Neutrophil (primary cell): Measurements from ENCODE around the gene DNAJB6.

Experiments
- H3K27ac ChIP-seq: fragments of 200-600 bp; sonication (generic); 2 replicates; pipeline ENCODE4 v1.5.1; 2016; ENCODE audit warnings: mild to moderate bottlenecking, moderate library complexity
- H3K27me3 ChIP-seq: fragments of 200-600 bp; sonication (generic); 2 replicates; pipeline ENCODE4 v1.6.0; 2016; ENCODE audit warnings: mild to moderate bottlenecking
- H3K36me3 ChIP-seq: fragments of 200-600 bp; sonication (generic); 2 replicates; pipeline ENCODE4 v1.5.1; 2017
- H3K4me1 ChIP-seq, 2 experiments: fragments of 200-600 bp in 1 of 2; sonication (generic) in 1 of 2; 1 replicate in 1 of 2; 2 replicates in 1 of 2; pipeline versions ENCODE4 v1.5.1 to v1.6.1; 2013 to 2016; ENCODE audit warnings: low read depth in 1 of 2, low read length in 1 of 2, mild to moderate bottlenecking in 1 of 2, moderate library complexity in 1 of 2; ENCODE audit not compliant: control insufficient read depth in 1 of 2, insufficient read depth in 1 of 2
- H3K4me3 ChIP-seq, 2 experiments: fragments of 200-600 bp in 1 of 2; sonication (generic) in 1 of 2; 1 replicate in 1 of 2; 2 replicates in 1 of 2; pipeline ENCODE4 v1.5.1; 2013 to 2016; ENCODE audit warnings: low read depth in 1 of 2, low read length in 1 of 2, mild to moderate bottlenecking in 1 of 2, moderate library complexity in 1 of 2
- H3K9me3 ChIP-seq: fragments of 200-600 bp; sonication (generic); 2 replicates; pipeline ENCODE4 v1.5.1; 2016
- TF ChIP-seq, protein P1 (sequence below): fragments of 200-600 bp; sonication (generic); IDR thresholded peaks from 2 replicates; pipeline ENCODE4 v1.5.1; 2016; ENCODE audit warnings: antibody characterized with exemption

The DNAJB6 gene

DNA sequence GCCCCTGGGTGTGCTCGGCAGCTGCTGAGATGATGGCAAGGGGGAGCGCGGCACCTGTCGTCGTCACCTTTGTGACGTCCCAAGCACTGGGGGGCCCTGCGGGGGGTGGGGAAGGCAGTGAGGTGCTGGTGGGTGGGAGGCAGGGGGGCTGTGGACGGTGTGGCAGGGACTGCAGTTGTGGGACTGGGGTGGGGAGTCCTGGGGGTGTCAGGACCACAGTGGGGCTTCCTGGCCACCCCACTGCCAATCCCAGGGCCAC, 82.2 kb downstream of the DNAJB6 start:
- Histone ChIP-seq H3K4me3 (no peak overlapping the region), H3K36me3 (peaks cover 33% of the 10 kb centered on the region), H3K9me3 (no peaks in the 10 kb centered on the region), H3K27ac (no peak overlapping the region), H3K27me3 (no peaks in the 10 kb centered on the region), H3K4me1 (no peaks in the 10 kb centered on the region)
- TF ChIP-seq, protein P1, sequence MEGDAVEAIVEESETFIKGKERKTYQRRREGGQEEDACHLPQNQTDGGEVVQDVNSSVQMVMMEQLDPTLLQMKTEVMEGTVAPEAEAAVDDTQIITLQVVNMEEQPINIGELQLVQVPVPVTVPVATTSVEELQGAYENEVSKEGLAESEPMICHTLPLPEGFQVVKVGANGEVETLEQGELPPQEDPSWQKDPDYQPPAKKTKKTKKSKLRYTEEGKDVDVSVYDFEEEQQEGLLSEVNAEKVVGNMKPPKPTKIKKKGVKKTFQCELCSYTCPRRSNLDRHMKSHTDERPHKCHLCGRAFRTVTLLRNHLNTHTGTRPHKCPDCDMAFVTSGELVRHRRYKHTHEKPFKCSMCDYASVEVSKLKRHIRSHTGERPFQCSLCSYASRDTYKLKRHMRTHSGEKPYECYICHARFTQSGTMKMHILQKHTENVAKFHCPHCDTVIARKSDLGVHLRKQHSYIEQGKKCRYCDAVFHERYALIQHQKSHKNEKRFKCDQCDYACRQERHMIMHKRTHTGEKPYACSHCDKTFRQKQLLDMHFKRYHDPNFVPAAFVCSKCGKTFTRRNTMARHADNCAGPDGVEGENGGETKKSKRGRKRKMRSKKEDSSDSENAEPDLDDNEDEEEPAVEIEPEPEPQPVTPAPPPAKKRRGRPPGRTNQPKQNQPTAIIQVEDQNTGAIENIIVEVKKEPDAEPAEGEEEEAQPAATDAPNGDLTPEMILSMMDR: no peak

DNA sequence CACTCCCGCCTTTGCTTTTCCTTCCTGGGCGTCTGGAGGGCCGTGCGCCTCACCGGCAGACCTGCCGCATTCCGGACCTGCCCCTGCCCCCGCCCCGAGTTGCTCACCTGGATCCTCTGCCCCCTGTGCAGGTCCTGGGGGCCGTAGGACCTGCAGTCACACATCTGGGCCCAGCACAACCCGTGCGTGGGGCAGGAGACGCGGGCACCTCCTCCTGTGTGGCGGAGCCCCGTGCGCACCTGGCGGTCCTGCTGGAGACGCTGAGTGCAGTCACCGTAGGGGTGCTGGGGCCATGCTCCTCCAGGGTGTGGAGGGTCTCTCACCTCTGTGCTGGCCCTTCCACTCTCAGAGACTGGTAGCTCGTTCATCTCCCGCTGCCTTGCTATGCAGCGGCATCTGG, 85.5 kb downstream of the DNAJB6 start:
- H3K27me3 ChIP-seq: no peaks in the 10 kb centered on the region
- no peaks in the 10 kb centered on the region for H3K4me1 ChIP-seq
- no peak overlapping the region for H3K27ac ChIP-seq
- H3K9me3 ChIP-seq: no peaks in the 10 kb centered on the region
- TF ChIP-seq, protein P1: no peak
- peaks cover 16% of the 10 kb centered on the region for H3K36me3 ChIP-seq
- H3K4me3 ChIP-seq: no peak overlapping the region

DNA sequence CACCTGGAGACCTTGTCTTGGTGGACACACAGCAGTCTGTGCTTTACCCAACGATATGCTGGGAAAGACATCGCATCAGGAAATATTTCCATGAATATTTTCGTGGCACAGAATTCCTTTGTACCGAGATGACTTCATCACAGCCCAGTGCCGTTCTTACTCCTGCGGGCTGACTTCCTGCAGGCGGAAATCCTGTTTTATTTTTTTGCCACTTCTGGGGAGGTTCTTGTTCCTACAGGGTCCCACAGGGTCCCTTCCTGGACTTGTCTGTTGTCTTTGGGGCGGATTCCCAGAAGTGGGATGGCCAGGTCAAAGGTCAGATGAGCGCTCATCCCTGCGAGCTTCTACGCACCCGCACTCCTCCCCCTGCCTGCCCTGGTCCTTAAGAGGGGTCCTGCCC, 86.5 kb downstream of the DNAJB6 start:
- Histone ChIP-seq H3K4me1 (no peaks in the 10 kb centered on the region), H3K9me3 (no peaks in the 10 kb centered on the region), H3K4me3 (no peak overlapping the region), H3K36me3 (peaks cover 7% of the 10 kb centered on the region), H3K27me3 (no peaks in the 10 kb centered on the region), H3K27ac (no peak overlapping the region)
- TF ChIP-seq, protein P1: no peak

DNA sequence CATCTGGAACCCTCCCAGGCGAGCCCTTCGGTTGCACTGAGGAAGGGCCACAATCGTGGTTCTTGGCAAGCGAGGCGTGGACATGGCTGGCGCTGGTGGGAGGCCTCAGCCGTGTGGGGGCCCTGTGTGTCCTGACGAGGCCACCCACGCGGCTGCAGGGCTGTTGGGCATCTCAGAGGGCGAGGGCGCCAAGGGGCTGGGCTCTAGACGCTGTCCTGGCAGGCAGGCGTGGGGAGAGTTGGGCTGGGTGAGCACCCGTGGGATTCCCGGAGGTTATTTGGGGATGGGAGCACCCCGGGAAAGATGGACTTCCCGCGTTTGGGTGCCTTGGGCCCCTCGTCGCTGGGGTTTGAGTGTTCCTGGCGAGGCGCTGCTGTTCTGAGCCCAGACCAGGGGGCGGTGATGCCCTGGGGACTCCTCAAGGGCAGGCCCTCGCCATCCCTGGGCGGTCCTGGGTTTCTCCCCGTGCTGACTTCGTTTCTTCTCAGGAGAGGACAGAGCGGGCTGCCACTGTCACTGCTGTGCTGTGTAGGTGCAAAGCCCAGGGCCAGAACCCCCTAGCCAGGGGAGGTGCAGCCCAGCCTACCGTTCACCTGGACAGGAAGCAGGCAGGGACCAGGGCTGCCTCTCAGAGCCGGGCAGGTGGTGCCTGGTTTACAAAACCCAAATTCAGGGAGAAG, 87.2 kb downstream of the DNAJB6 start:
- Histone ChIP-seq H3K9me3 (no peaks in the 10 kb centered on the region), H3K4me3 (no peak overlapping the region), H3K27ac (no peak overlapping the region), H3K4me1 (no peaks in the 10 kb centered on the region), H3K27me3 (no peaks in the 10 kb centered on the region), H3K36me3 (peaks cover under 1% of the 10 kb centered on the region)
- TF ChIP-seq, protein P1: no peak

DNA sequence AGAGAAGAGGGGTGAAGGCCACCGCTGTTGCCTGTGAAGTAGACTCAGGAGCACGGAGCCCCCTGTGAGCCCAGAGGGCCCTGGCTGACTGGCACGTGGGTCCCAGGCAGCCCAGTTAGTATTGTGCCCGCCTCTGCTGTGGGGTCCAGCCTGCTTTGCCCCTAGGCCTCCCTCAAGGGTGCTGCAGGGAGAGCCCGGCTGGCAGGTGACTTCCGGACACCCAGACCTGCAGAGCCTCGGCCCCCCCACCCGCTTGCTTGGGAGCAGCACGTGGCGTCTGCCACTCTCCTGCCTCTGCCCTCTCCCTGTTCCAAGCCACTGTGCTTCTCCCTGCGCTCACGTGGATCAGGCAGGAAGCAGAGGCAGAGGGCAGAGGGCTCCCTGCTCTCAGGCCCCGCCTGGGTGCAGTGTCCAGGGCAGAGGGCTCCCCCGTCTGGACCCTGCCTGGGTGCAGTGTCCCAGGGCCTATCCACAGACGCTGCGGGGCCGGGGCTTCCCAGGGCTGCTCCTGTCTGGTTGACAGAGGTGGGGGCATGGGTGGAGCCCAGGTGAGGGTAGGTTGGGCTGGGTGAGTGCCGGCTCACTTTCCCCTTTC, 88.4 kb downstream of the DNAJB6 start:
- H3K36me3 ChIP-seq: no peaks in the 10 kb centered on the region
- H3K4me3 ChIP-seq: no peak overlapping the region
- no peak overlapping the region for H3K27ac ChIP-seq
- H3K4me1 ChIP-seq: no peaks in the 10 kb centered on the region
- TF ChIP-seq, protein P1: no peak
- H3K9me3 ChIP-seq: no peaks in the 10 kb centered on the region
- no peaks in the 10 kb centered on the region for H3K27me3 ChIP-seq
